GM18873 (cell line): ENCODE measurements around the gene TYW1.
"Not testable (repeated sequence)": the region's sequence is repeated elsewhere in the genome, so short reads cannot be mapped to it uniquely, and the experiment has no call there.

ENCODE experiments used
- ATAC-seq: cut with Tn5 transposase; IDR thresholded peaks from one replicate; pipeline ENCODE4 v1.9.1; 2021; ENCODE audit warnings: mild to moderate bottlenecking, moderate library complexity, moderate number of reproducible peaks; ENCODE audit not compliant: unreplicated experiment, low FRiP score

TYW1 gene

GRCh38 chr7:67111342-67111741 lies 114.7 kb downstream of the TYW1 start:
- ATAC-seq, result not testable (repeated sequence)

- not testable (repeated sequence) for ATAC-seq
These were observed 118.0 kb downstream of the TYW1 start for GRCh38 chr7:67114483-67115246.

- ATAC-seq, result not testable (repeated sequence)
These were observed 123.9 kb downstream of the TYW1 start for GRCh38 chr7:67120491-67120890.

GRCh38 chr7:67128257-67128656 lies 131.6 kb downstream of the TYW1 start:
- not testable (repeated sequence) for ATAC-seq

GRCh38 chr7:67130766-67131165 lies 134.1 kb downstream of the TYW1 start:
- not testable (repeated sequence) for ATAC-seq

- not testable (repeated sequence) for ATAC-seq
These were observed 138.3 kb downstream of the TYW1 start for GRCh38 chr7:67134912-67135311.

GRCh38 chr7:67135617-67136486 lies 139.2 kb downstream of the TYW1 start:
- ATAC-seq, result not testable (repeated sequence)

GRCh38 chr7:67137489-67137888 lies 140.9 kb downstream of the TYW1 start:
- not testable (repeated sequence) for ATAC-seq

GRCh38 chr7:67139876-67140275 lies 143.2 kb downstream of the TYW1 start:
- ATAC-seq, result not testable (repeated sequence)

- ATAC-seq, result not testable (repeated sequence)
These were observed 144.4 kb downstream of the TYW1 start for GRCh38 chr7:67141001-67141400.

- ATAC-seq, result not testable (repeated sequence)
These were observed 146.6 kb downstream of the TYW1 start for GRCh38 chr7:67143091-67143786.

GRCh38 chr7:67145581-67146193 lies 149.1 kb downstream of the TYW1 start:
- ATAC-seq, result not testable (repeated sequence)

GRCh38 chr7:67149131-67149530 lies 152.5 kb downstream of the TYW1 start:
- ATAC-seq, result not testable (repeated sequence)

- not testable (repeated sequence) for ATAC-seq
These were observed 157.7 kb downstream of the TYW1 start for GRCh38 chr7:67154374-67154773.

- ATAC-seq, result not testable (repeated sequence)
These were observed 159.4 kb downstream of the TYW1 start for GRCh38 chr7:67156064-67156463.

- ATAC-seq, result not testable (repeated sequence)
These were observed 166.7 kb downstream of the TYW1 start for GRCh38 chr7:67163285-67163684.

- ATAC-seq, result not testable (repeated sequence)
These were observed 174.5 kb downstream of the TYW1 start for GRCh38 chr7:67171151-67171550.

- ATAC-seq, result not testable (repeated sequence)
These were observed 180.1 kb downstream of the TYW1 start for GRCh38 chr7:67176730-67177129.

GRCh38 chr7:67178915-67179688 lies 182.5 kb downstream of the TYW1 start:
- ATAC-seq, result not testable (repeated sequence)
